Body of pancreas (tissue), 4 donors: ENCODE results near the gene LONRF2.

Experiments
- CTCF ChIP-seq, 7 experiments: fragments of 450-650 bp in 4 of 7; fragments of 200-600 bp in 3 of 7; sonication (generic) in 3 of 7; IDR thresholded peaks; one replicate each; pipeline ENCODE4 v1.5.1; 2016 to 2019; ENCODE audit warnings: antibody characterized with exemption in 7 of 7
- POLR2A ChIP-seq, 3 donors: fragments of 450-650 bp; IDR thresholded peaks; one replicate each; pipeline ENCODE4 v1.6.1; 2016; ENCODE audit warnings: antibody characterized with exemption in 3 of 3, mild to moderate bottlenecking in 2 of 3

GRCh38 chr2:100247256-100248043 is 74.9 kb downstream of the LONRF2 start:
- TF ChIP-seq CTCF (IDR thresholded peaks at IDR 0.05), result no peak
- no peak for TF ChIP-seq POLR2A (IDR thresholded peaks at IDR 0.05)
